OCI-LY7 (cell line): Measurements from ENCODE around the gene NHP2.
A peak's percentile ranks its signal among the peaks of the same experiment; 100 is the strongest.

Experiments
- EZH2phosphoT487 ChIP-seq: fragments of 200-600 bp; sonication (generic); IDR thresholded peaks from 2 replicates; pipeline ENCODE4 v1.6.1; 2018; ENCODE audit warnings: low read depth, borderline replicate concordance, mild to moderate bottlenecking, mixed run types, antibody characterized with exemption, low read length, moderate library complexity, mixed read lengths
- TF ChIP-seq, protein P1 (sequence below): fragments of 200-600 bp; sonication (generic); conservative IDR thresholded peaks from 2 replicates; pipeline ENCODE4 v1.5.1; 2014; ENCODE audit warnings: mild to moderate bottlenecking, antibody characterized with exemption, low read length, moderate library complexity, mixed read lengths

DNA sequence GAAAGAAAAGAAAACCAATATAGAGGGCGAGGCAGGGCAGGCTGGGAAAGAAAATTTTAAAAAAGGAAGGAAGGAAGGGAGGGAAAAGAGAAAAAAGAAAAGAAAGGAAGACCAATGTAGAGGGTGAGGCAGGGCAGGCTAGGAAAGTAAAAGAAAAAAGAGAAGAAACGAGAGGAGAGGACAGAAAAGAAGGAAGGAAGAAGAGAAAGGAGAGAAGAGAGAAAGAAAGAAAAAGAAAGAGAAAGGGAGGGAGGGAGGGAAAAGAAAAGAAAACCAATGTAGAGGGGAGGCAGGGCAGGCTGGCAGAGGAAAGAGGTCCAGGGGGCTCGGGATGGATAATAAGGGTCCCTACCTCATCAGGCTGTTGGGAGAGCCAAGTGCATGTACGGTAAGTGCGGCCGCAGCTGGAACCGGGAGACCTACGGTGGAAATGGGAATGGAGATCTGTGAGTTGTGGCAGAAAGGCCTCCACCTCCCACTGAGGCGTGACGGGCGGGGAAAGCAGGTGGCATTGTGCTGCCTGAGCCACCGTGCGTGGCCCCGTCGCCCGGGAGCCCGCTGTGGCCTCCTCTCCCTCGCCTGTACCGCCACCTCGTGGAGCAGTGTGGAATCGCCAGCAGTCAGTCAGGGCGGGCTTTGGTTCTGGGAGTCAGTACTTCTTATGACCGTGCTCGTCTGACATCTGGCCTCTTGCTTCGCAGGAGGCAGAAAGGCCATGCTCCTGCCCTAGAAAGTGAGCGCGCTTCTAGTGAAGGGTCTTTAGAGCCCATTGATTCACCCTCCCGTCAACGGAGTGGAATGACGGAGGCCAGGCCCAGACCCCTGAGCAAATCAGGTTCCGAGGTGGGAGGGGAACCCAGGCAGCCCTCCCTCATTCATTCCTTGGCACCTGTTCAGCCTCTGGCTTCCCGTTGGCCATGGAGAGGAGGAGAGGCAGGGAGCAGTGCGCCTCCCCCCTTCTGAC lies 10.4 kb upstream of the NHP2 start:
- TF ChIP-seq, protein P1, sequence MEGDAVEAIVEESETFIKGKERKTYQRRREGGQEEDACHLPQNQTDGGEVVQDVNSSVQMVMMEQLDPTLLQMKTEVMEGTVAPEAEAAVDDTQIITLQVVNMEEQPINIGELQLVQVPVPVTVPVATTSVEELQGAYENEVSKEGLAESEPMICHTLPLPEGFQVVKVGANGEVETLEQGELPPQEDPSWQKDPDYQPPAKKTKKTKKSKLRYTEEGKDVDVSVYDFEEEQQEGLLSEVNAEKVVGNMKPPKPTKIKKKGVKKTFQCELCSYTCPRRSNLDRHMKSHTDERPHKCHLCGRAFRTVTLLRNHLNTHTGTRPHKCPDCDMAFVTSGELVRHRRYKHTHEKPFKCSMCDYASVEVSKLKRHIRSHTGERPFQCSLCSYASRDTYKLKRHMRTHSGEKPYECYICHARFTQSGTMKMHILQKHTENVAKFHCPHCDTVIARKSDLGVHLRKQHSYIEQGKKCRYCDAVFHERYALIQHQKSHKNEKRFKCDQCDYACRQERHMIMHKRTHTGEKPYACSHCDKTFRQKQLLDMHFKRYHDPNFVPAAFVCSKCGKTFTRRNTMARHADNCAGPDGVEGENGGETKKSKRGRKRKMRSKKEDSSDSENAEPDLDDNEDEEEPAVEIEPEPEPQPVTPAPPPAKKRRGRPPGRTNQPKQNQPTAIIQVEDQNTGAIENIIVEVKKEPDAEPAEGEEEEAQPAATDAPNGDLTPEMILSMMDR = peak; percentile 98
- no peak for TF ChIP-seq EZH2phosphoT487
